Measurements from ENCODE around the gene PKP3. TPM values are rescaled to one million over a fixed set of nuclear protein-coding genes. Genes with fewer than 3 reads are reported as not detected.

The PKP3 gene
- total and polyA plus RNA-seq, 2 donors (not counting 1 experiment from before 2014, with no cell fraction given), result 0.78 TPM; not detected in 1

- peaks cover 0 to 11% (median 0%) of the 10 kb centered on the region in 4 experiments for H3K27me3 ChIP-seq (replicated peaks in 1 of 4; ENCODE audit: control extremely low read depth in 1 of 4, control insufficient read depth in 3 of 4, insufficient read depth in 4 of 4, low read length in 3 of 4)
- H3K36me3 ChIP-seq (replicated peaks in 1 of 2; ENCODE audit: control extremely low read depth in 1 of 2, control insufficient read depth in 1 of 2, extremely low read depth in 1 of 2, insufficient read depth in 2 of 2, low read length in 1 of 2), result no peaks in the 10 kb centered on the region
- Mint-ChIP-seq H3K4me1 (peaks cover 7% of the 10 kb centered on the region), H3K4me3 (no peak overlapping the region), H3K9me3 (ENCODE audit: insufficient read depth) (no peaks in the 10 kb centered on the region), H3K27ac (no peak overlapping the region), H3K27me3 (no peaks in the 10 kb centered on the region)
- H3K4me2 ChIP-seq (replicated peaks; ENCODE audit: low read depth, low read length, poor library complexity, severe bottlenecking), result no peak overlapping the region
- no peak overlapping the region for H2AFZ ChIP-seq (ENCODE audit: insufficient read depth, low read depth, low read length, poor library complexity, severe bottlenecking)
- H3K4me3 ChIP-seq (ENCODE audit: control extremely low read depth in 1 of 5, extremely low read depth in 1 of 5, insufficient read depth in 1 of 5, low read depth in 2 of 5, low read length in 4 of 5), result no peak overlapping the region
- H3K27ac ChIP-seq (ENCODE audit: low read length in 2 of 2), result no peak overlapping the region
- H4K20me1 ChIP-seq (ENCODE audit: control insufficient read depth, insufficient read depth, low read length, poor library complexity, severe bottlenecking), result peaks cover 10% of the 10 kb centered on the region
- peaks cover 0 to 6% (median 0%) of the 10 kb centered on the region in 3 donors for H3K9me3 ChIP-seq (ENCODE audit: control extremely low read depth in 1 of 3, control insufficient read depth in 2 of 3, insufficient read depth in 1 of 3, low read length in 2 of 3)
- DNase-seq, result peak; percentile 36
- 88% methylated on average over 15 of the region's 15 CpGs for WGBS (ENCODE audit: insufficient coverage)
- no peak overlapping the region for H3K9ac ChIP-seq (ENCODE audit: low read length)
- intact Hi-C loops (cut with micrococcal nuclease), result no loop called here
- TF ChIP-seq CTCF (IDR thresholded peaks at IDR 0.05), result no peak
- no peak for TF ChIP-seq EZH2 (IDR thresholded peaks at IDR 0.05; ENCODE audit: borderline replicate concordance, insufficient read depth, low read depth, low read length, poor library complexity, severe bottlenecking)
- H3K4me1 ChIP-seq (ENCODE audit: control insufficient read depth in 2 of 2, insufficient read depth in 2 of 2, low read length in 2 of 2), result peaks cover 10 to 26% of the 10 kb centered on the region in 2 donors
- ChIA-PET POLR2A (interaction anchor here (1.9 kb wide), 1 partner anchor 39 kb away, joined by 23 read pairs; no protein-coding TSS in a partner anchor), CTCF (interaction anchor here (1.8 to 3.0 kb wide), 2 partner anchors 41 to 202 kb away, joined by 5 to 34 read pairs; partner anchors contain the start of genes BET1L, PTDSS2 and RIC8A)
- H3K79me2 ChIP-seq (ENCODE audit: control insufficient read depth, insufficient read depth, low read length), result no peaks in the 10 kb centered on the region
- ATAC-seq (ENCODE audit: low read depth), result no peak
These were observed 14.4 kb downstream of the PKP3 start for GRCh38 chr11:408154-409007.
